Upper lobe of left lung (tissue), 6 donors: ENCODE data around the gene EEIG1. TPM values are rescaled to one million over a fixed set of nuclear protein-coding genes. Genes with fewer than 3 reads are reported as not detected.
"Not testable (repeated sequence)": the region's sequence is repeated elsewhere in the genome, so short reads cannot be mapped to it uniquely, and the experiment has no call there.

Experiments
- ATAC-seq, 2 donors: fragments of 200-7000 bp; cut with Tn5 transposase; one replicate each; pipeline ENCODE4 v1.9.1; 2022; ENCODE audit warnings: mild to moderate bottlenecking in 2 of 2, moderate library complexity in 2 of 2; ENCODE audit not compliant: low FRiP score in 2 of 2
- DNase-seq, 2 donors: peaks; one replicate each; pipeline ENCODE4 v3.0.0-alpha.2; 2019 to 2020
- H3K27ac ChIP-seq, 4 donors: fragments of 200-600 bp; sonication (generic); one replicate each; pipeline ENCODE4 v1.5.1; 2016 to 2019
- H3K27me3 ChIP-seq, 4 donors: fragments of 200-600 bp; sonication (generic); one replicate each; pipeline ENCODE4 v1.5.1; 2017 to 2019
- H3K36me3 ChIP-seq, 4 donors: fragments of 200-600 bp; sonication (generic); one replicate each; pipeline ENCODE4 v1.5.1; 2016 to 2019
- H3K4me1 ChIP-seq, 4 donors: fragments of 200-600 bp; sonication (generic); one replicate each; pipeline ENCODE4 v1.5.1; 2018 to 2019
- H3K4me3 ChIP-seq, 4 donors: fragments of 200-600 bp; sonication (generic); one replicate each; pipeline ENCODE4 v1.5.1; 2017 to 2019; ENCODE audit warnings: mild to moderate bottlenecking in 2 of 4, moderate library complexity in 1 of 4
- H3K9me3 ChIP-seq, 4 donors: fragments of 200-600 bp; sonication (generic); one replicate each; pipeline ENCODE4 v1.5.1; 2018 to 2019
- CTCF ChIP-seq, 6 experiments: fragments of 450-650 bp in 4 of 6; fragments of 200-600 bp in 2 of 6; sonication (generic) in 2 of 6; IDR thresholded peaks; one replicate each; pipeline ENCODE4 v1.5.1; 2016 to 2019; ENCODE audit warnings: antibody characterized with exemption in 6 of 6
- EP300 ChIP-seq, 4 donors: sonication (generic); formaldehyde crosslinking; IDR thresholded peaks; one replicate each; pipeline ENCODE4 v1.5.1; 2017; ENCODE audit warnings: antibody characterized with exemption in 4 of 4, control low read depth in 2 of 4
- POLR2A ChIP-seq, 4 donors: fragments of 450-650 bp; IDR thresholded peaks; one replicate each; pipeline ENCODE4 v1.5.1; 2016 to 2017; ENCODE audit warnings: antibody characterized with exemption in 4 of 4, mild to moderate bottlenecking in 2 of 4
- POLR2AphosphoS5 ChIP-seq, 2 donors: sonication (generic); formaldehyde crosslinking; IDR thresholded peaks; one replicate each; pipeline ENCODE4 v1.5.1; 2017; ENCODE audit warnings: antibody characterized with exemption in 2 of 2
- WGBS, 2 donors: methylation state at CpG; one replicate each; pipeline ENCODE4 v1.1.5; 2017 to 2018; 5-methylcytosine and 5-hydroxymethylcytosine counted together
- total RNA-seq, 6 donors: library from RNA; depleted of rRNA in 4 of 6; stranded (reverse); fragments of >200 nt in 4 of 6; gene quantifications; one replicate each; pipeline versions ENCODE4 v1.1.0 to v1.2.1, GENCODE V29; 2016 to 2021
- donor health status: DM: no; HTN: no; CAD: no; lungs with moderate emphysema.
- donor health status: DM: no; HTN: yes; CAD: no; lungs with severe emphysema.

The EEIG1 gene
- total RNA-seq, 6 donors from 2014 or later, result 17.8 to 60.7 (median 48.0) TPM

GRCh38 chr9:128025736-128026135 is 44.9 kb upstream of the EEIG1 start:
- Histone ChIP-seq H3K4me3 (no peak overlapping the region), H3K9me3 (no peaks in the 10 kb centered on the region), H3K4me1 (peaks cover 0 to 12% (median 4%) of the 10 kb centered on the region in 4 donors), H3K27me3 (no peaks in the 10 kb centered on the region), H3K36me3 (no peaks in the 10 kb centered on the region), H3K27ac (peak overlapping the region in 2 of 4 donors; percentile 42 to 61)
- no peak for DNase-seq
- TF ChIP-seq POLR2A (IDR thresholded peaks at IDR 0.05) (no peak), EP300 (IDR thresholded peaks at IDR 0.05) (no peak), CTCF (IDR thresholded peaks at IDR 0.05) (no peak), POLR2AphosphoS5 (IDR thresholded peaks at IDR 0.05) (no peak)
- WGBS, 2 donors, result 64 to 71% methylated on average over 3 to 4 of the region's 4 CpGs
- ATAC-seq, result no peak

DNA sequence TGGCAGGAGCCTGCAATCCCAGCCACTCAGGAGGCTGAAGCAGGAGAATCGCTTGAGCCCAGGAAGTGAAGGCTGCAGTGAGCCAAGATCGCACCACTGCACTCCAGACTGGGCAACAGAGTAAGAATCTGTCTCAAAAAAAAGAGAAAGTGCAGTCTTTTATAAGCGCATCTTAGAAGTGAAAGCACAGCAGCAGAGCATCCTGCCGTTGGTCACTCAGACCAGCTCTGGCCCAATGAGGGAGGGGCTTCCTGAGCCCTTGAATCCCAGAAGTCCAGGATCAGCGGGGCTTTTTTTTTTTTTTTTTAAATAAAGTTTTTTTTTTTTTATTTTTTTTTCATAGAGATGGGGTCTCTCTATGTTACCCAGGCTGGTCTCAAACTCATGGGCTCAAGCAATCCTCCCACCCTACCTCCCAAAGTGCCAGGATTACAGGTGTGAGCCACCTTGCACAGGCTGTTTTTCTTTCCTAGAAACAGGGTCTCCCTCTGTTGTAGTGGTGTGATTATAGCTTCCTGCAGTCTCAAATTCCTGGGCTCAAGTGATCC is 44.0 kb upstream of the EEIG1 start:
- no peaks in the 10 kb centered on the region for H3K9me3 ChIP-seq
- peak overlapping the region in 1 of 4 donors; percentile 61 for H3K27ac ChIP-seq
- no peak overlapping the region for H3K4me3 ChIP-seq
- peaks cover 0 to 12% (median 4%) of the 10 kb centered on the region in 4 donors for H3K4me1 ChIP-seq
- no peak for TF ChIP-seq POLR2A (IDR thresholded peaks at IDR 0.05)
- no peak for TF ChIP-seq CTCF (IDR thresholded peaks at IDR 0.05)
- TF ChIP-seq EP300 (IDR thresholded peaks at IDR 0.05), result no peak
- no peak for TF ChIP-seq POLR2AphosphoS5 (IDR thresholded peaks at IDR 0.05)
- no peak for DNase-seq
- no peaks in the 10 kb centered on the region for H3K36me3 ChIP-seq
- ATAC-seq, result no peak
- no peaks in the 10 kb centered on the region for H3K27me3 ChIP-seq
- 72 to 74% methylated on average over 5 of the region's 5 CpGs for WGBS, 2 donors

DNA sequence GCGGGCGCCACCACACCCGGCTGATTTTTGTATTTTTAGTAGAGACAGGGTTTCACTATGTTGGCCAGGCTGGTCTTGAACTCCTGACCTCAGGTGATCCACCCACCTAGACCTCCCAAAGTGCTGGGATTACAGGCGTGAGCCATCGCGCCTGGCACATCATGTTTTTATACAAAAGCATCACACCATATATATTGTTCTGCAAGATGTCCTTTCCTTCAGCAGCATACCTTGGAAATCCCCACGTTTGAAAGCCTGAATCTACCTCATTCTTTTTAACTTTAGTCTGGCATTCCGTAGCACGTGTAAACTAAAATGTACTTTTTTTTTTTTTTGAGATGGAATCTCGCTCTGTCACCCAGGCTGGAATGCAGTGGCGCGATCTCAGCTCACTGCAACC is 42.9 kb upstream of the EEIG1 start:
- WGBS, 2 donors, result 76 to 86% methylated on average over 12 of the region's 12 CpGs
- peaks cover 0 to 12% (median 4%) of the 10 kb centered on the region in 4 donors for H3K4me1 ChIP-seq
- DNase-seq, H3K27me3 ChIP-seq, H3K4me3 ChIP-seq, H3K9me3 ChIP-seq, ATAC-seq, H3K27ac ChIP-seq, H3K36me3 ChIP-seq: not testable (repeated sequence)

- ATAC-seq (no peak), DNase-seq (no peak)
- no peak overlapping the region for H3K4me3 ChIP-seq
- peaks cover 0 to 11% (median 4%) of the 10 kb centered on the region in 4 donors for H3K4me1 ChIP-seq
- no peaks in the 10 kb centered on the region for H3K27me3 ChIP-seq
- no peaks in the 10 kb centered on the region for H3K9me3 ChIP-seq
- H3K36me3 ChIP-seq, result no peaks in the 10 kb centered on the region
- TF ChIP-seq EP300 (IDR thresholded peaks at IDR 0.05) (no peak), CTCF (IDR thresholded peaks at IDR 0.05) (no peak), POLR2AphosphoS5 (IDR thresholded peaks at IDR 0.05) (no peak), POLR2A (IDR thresholded peaks at IDR 0.05) (no peak)
- H3K27ac ChIP-seq, result no peak overlapping the region
- 63 to 71% methylated on average over 2 of the region's 2 CpGs for WGBS, 2 donors
Measured at GRCh38 chr9:128022886-128023285, 42.1 kb upstream of the EEIG1 start.

DNA sequence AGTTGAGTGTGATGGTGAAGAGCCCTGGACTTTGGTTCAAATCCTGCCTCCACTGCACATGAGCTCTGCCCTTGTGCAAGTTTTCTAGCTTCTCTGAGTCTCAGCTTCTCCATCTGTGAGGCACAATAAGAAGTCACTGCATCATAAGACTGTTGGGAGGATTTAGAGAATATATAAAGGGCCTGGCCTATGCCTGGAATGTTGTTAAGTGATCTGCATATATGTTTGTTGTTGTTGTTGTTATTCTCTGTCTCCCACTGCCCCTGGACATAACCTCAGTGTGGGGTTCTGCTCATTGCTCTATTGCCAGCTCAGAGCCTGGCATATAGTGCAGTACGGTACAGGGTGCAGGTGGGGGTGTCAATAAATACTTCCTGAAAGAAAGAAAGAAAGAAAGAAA is 40.3 kb upstream of the EEIG1 start:
- Histone ChIP-seq H3K36me3 (no peaks in the 10 kb centered on the region), H3K27me3 (no peaks in the 10 kb centered on the region), H3K4me3 (no peak overlapping the region), H3K27ac (no peak overlapping the region), H3K4me1 (no peaks in the 10 kb centered on the region), H3K9me3 (no peaks in the 10 kb centered on the region)
- DNase-seq (no peak), ATAC-seq (no peak)
- 50 to 83% methylated on average over 1 of the region's 1 CpG for WGBS, 2 donors
- TF ChIP-seq POLR2A (IDR thresholded peaks at IDR 0.05) (no peak), EP300 (IDR thresholded peaks at IDR 0.05) (no peak), CTCF (IDR thresholded peaks at IDR 0.05) (no peak), POLR2AphosphoS5 (IDR thresholded peaks at IDR 0.05) (no peak)
